IPS-18c (cell line): ENCODE results near the gene RPS4Y1.
"Not testable (repeated sequence)": the region's sequence is repeated elsewhere in the genome, so short reads cannot be mapped to it uniquely, and the experiment has no call there.

Experiments
- H3K4me3 ChIP-seq: 2 replicates; pipeline ENCODE4 v1.7.0; 2013; ENCODE audit warnings: low read depth, mild to moderate bottlenecking, low read length, moderate library complexity; ENCODE audit not compliant: insufficient read depth
- H3K9me3 ChIP-seq: one replicate; pipeline ENCODE4 v1.6.1; 2013; ENCODE audit warnings: mild to moderate bottlenecking, low read length, moderate library complexity; ENCODE audit not compliant: control insufficient read depth, insufficient read depth

The RPS4Y1 gene

GRCh38 chrY:2841471-2841893 lies at the start of gene RPS4Y1:
RPS4Y1 (plus strand) TSS chrY:2841602; CDS start chrY:2841625, 23 bp downstream.
- Histone ChIP-seq H3K4me3 (no peak within 1 kb of the TSS), H3K9me3 (no peaks in the 10 kb centered on the region)

DNA sequence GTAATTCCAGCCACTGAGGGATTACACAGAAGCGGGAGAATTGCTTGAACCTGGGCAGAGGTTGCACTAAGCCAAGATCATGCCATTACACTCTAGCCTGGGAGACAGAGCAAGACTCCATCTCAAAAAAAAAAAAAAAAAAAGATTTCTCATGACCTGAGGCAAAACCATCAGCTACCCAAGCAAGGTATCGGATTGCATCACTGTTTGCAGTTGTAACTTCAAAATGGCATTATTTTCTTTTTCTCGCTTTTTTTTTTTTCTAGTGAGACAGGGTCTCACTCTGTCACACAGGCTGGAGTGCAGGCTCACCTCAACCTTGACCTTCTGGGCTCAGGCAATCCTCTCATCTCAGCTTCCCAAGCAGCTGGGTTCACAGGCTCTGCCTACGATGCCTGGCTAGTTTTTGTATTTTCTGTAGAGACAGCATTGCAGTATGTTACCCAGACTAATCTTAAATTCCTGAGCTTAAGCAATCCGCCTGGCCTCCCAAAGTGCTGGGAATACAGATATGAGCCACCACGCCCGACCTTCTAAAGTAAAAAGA lies 44.4 kb upstream of the RPS4Y1 start:
- Histone ChIP-seq H3K4me3 (no peak overlapping the region), H3K9me3 (no peaks in the 10 kb centered on the region)

- no peak overlapping the region for H3K4me3 ChIP-seq
- no peaks in the 10 kb centered on the region for H3K9me3 ChIP-seq
Observed at GRCh38 chrY:2797991-2798390, 43.4 kb upstream of the RPS4Y1 start.

- H3K4me3 ChIP-seq: no peak overlapping the region
- no peaks in the 10 kb centered on the region for H3K9me3 ChIP-seq
Observed at GRCh38 chrY:2800246-2800645, 41.2 kb upstream of the RPS4Y1 start.

DNA sequence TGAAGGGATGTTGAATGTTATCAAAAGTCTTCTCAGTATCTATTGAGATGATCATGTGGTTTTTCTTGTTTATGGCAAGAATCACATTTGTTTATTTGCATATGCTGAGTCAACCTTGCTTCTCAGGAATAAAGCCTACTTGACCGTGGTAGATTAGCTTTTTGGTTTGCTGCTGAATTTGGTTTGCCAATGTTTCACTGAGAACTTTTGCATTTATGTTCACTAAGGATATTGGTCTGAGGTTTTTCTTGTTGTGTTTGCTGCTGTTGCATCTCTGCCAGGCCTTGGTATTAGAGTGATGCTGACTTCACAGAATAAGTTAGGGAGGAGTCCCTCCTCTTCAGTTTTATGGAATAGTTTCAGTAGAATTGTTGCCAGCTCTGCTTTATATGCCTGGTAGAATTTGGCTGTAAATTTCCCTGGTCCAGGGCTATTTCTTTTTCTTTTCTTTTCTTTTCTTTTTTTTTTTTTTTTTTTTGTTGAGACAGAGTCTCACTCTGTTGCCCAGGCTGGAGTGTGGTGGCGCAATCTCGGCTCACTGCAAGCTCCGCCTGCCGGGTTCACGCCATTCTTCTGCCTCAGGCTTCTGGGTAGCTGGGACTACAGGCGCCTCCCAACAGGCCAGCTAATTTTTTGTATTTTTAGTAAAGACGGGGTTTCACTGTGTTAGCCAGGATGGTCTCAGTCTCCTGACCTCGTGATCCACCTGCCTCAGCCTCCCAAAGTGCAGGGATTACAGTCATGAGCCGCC lies 24.1 kb upstream of the RPS4Y1 start:
- H3K9me3 ChIP-seq: not testable (repeated sequence)

DNA sequence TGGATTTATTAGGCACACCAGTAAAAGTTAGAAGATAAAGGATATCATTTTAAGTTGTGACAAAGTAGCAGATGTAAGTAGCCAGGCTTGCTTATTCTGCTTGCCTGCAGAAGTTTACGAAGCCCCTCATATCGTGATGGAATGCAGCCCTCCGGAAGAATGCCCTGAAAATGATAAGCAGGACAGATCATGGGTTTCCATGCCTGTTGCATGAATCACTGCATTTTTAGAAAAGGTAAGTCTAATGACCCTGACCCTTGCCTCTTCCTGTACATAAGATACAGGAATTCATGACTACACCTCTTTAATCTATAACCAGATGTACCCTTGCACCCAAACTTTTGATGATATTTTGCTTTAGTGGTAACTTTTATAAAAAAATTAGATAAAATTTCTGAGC lies 16.9 kb upstream of the RPS4Y1 start:
- H3K9me3 ChIP-seq: no peaks in the 10 kb centered on the region

More for the DNA sequence above, 24.1 kb upstream of the RPS4Y1 start:
- H3K4me3 ChIP-seq: not testable (repeated sequence)

GRCh38 chrY:2828497-2828896 lies 12.9 kb upstream of the RPS4Y1 start:
- Histone ChIP-seq H3K4me3 (no peak overlapping the region), H3K9me3 (no peaks in the 10 kb centered on the region)

More for the DNA sequence above, 16.9 kb upstream of the RPS4Y1 start:
- no peak overlapping the region for H3K4me3 ChIP-seq

- Histone ChIP-seq H3K4me3 (no peak overlapping the region), H3K9me3 (no peaks in the 10 kb centered on the region)
Observed at GRCh38 chrY:2835230-2835629, 6.2 kb upstream of the RPS4Y1 start.

DNA sequence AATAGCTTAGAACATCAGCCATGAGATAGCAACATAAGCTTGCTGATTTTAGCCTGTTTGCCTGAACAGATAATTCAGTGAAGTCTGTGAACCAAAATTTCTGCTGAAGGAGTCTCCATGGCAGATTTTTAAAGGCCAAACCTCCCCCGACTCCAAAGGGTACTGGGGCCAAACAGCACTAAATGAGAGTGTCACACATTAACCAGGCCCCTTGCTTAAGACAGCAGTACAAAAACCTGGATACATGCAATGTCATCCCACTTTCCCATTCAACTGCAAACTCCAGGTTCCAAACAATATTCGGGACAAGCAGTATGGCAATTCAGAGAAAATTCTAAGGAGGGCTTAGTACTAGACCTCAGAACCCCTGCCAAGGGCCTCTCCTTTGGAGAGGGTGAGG lies 4.3 kb upstream of the RPS4Y1 start:
- Histone ChIP-seq H3K4me3 (no peak overlapping the region), H3K9me3 (no peaks in the 10 kb centered on the region)

DNA sequence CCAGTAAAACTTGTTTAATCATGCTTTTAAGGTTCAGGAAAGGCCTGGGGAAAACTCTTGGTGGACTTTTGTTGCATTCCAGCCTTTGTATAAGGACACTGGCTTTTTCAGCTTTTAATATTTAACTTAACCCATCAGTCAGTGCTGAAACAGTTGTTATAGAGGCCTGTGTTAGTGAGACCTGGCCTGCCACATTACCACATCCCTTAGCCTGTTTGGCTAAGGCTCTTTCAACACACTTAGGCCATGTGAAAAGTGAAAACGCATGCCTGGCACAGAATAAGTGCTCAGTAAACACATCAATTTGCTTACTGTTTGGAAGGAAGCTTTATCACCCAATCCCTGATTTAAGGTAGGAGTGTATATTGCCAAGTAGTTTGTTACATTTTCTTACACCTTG lies 3.5 kb upstream of the RPS4Y1 start:
- no peak overlapping the region for H3K4me3 ChIP-seq
- no peaks in the 10 kb centered on the region for H3K9me3 ChIP-seq

GRCh38 chrY:2846791-2847190 lies 5.4 kb downstream of the RPS4Y1 start:
- no peak overlapping the region for H3K4me3 ChIP-seq
- no peaks in the 10 kb centered on the region for H3K9me3 ChIP-seq

DNA sequence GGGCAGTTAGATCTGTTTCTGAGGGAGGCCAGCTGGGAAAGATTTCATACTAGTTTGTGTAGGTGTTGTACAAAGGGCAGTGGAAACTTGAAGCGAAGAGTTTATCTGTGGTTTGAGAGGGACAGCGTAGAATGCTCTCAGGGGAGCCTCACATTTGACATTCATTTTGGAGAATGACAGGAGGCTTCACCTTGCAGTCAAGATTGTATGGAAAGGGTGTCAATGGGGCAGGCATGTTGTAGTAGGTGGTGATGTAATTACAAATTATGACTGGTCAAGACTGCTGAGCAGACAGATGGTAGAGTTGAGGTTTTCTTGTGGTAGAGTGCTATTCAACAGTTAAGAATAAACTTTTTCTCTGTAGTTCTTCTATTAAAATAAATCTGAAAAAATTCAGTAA lies 7.0 kb downstream of the RPS4Y1 start:
- no peaks in the 10 kb centered on the region for H3K9me3 ChIP-seq
- H3K4me3 ChIP-seq: no peak overlapping the region

GRCh38 chrY:2849368-2849767 lies 8.0 kb downstream of the RPS4Y1 start:
- Histone ChIP-seq H3K9me3 (no peaks in the 10 kb centered on the region), H3K4me3 (no peak overlapping the region)

GRCh38 chrY:2854145-2854774 lies 12.9 kb downstream of the RPS4Y1 start:
- Histone ChIP-seq H3K9me3 (no peaks in the 10 kb centered on the region), H3K4me3 (no peak overlapping the region)

- Histone ChIP-seq H3K4me3 (no peak overlapping the region), H3K9me3 (no peaks in the 10 kb centered on the region)
Observed at GRCh38 chrY:2857068-2857467, 15.7 kb downstream of the RPS4Y1 start.

GRCh38 chrY:2857686-2858085 lies 16.3 kb downstream of the RPS4Y1 start:
- no peaks in the 10 kb centered on the region for H3K9me3 ChIP-seq
- no peak overlapping the region for H3K4me3 ChIP-seq

- H3K4me3 ChIP-seq: no peak overlapping the region
- H3K9me3 ChIP-seq: no peaks in the 10 kb centered on the region
Observed at GRCh38 chrY:2859782-2860181, 18.4 kb downstream of the RPS4Y1 start.

- H3K4me3 ChIP-seq: no peak overlapping the region
- no peaks in the 10 kb centered on the region for H3K9me3 ChIP-seq
Observed at GRCh38 chrY:2860511-2860910, 19.1 kb downstream of the RPS4Y1 start.
